Mononuclear cell (primary cell): ENCODE data around the gene PRDX4. TPM values are rescaled to one million over a fixed set of nuclear protein-coding genes. Genes with fewer than 3 reads are reported as not detected.
"Not testable (repeated sequence)": the region's sequence is repeated elsewhere in the genome, so short reads cannot be mapped to it uniquely, and the experiment has no call there.

ENCODE experiments used
- H3K27me3 ChIP-seq: 2 replicates; pipeline ENCODE4 v1.6.0; 2011; ENCODE audit warnings: low read length, control low read depth; ENCODE audit not compliant: insufficient read depth
- H3K4me1 ChIP-seq: 2 replicates; pipeline ENCODE4 v1.5.1; 2011; ENCODE audit warnings: mild to moderate bottlenecking, low read length, control low read depth; ENCODE audit not compliant: insufficient read depth
- H3K4me3 ChIP-seq: 2 replicates; pipeline ENCODE4 v1.5.1; 2011; ENCODE audit warnings: mild to moderate bottlenecking, low read length, moderate library complexity
- H3K9me3 ChIP-seq: 2 replicates; pipeline ENCODE4 v1.5.1; 2011; ENCODE audit warnings: low read depth, mild to moderate bottlenecking, control low read depth, low read length
- total RNA-seq: library from RNA; depleted of rRNA; stranded (reverse); fragments of >200 nt; gene quantifications from one replicate; pipeline ENCODE4 v1.2.3, GENCODE V29; 2012

The PRDX4 gene
- total RNA-seq, 1 donor: 14.6 TPM

- no peaks in the 10 kb centered on the region for H3K9me3 ChIP-seq
- no peaks in the 10 kb centered on the region for H3K27me3 ChIP-seq
- H3K4me3 ChIP-seq: no peak overlapping the region
- peaks cover 4% of the 10 kb centered on the region for H3K4me1 ChIP-seq
These were observed 5.6 kb upstream of the PRDX4 start for GRCh38 chrX:23661671-23662070.

- Histone ChIP-seq H3K4me3 (no peak overlapping the region), H3K9me3 (no peaks in the 10 kb centered on the region), H3K27me3 (no peaks in the 10 kb centered on the region), H3K4me1 (peaks cover 8% of the 10 kb centered on the region)
These were observed 5.1 kb upstream of the PRDX4 start for GRCh38 chrX:23662187-23662586.

GRCh38 chrX:23662853-23663252, 4.4 kb upstream of the PRDX4 start:
- peaks cover 9% of the 10 kb centered on the region for H3K4me1 ChIP-seq
- no peak overlapping the region for H3K4me3 ChIP-seq
- H3K9me3 ChIP-seq: no peaks in the 10 kb centered on the region
- no peaks in the 10 kb centered on the region for H3K27me3 ChIP-seq

GRCh38 chrX:23664496-23664895, 2.8 kb upstream of the PRDX4 start:
- H3K27me3 ChIP-seq: no peaks in the 10 kb centered on the region
- no peaks in the 10 kb centered on the region for H3K9me3 ChIP-seq
- H3K4me1 ChIP-seq: peaks cover 16% of the 10 kb centered on the region
- no peak overlapping the region for H3K4me3 ChIP-seq

GRCh38 chrX:23666282-23666681, 1.0 kb upstream of the PRDX4 start:
- Histone ChIP-seq H3K4me3 (no peak overlapping the region), H3K9me3 (no peaks in the 10 kb centered on the region), H3K27me3 (no peaks in the 10 kb centered on the region), H3K4me1 (peaks cover 16% of the 10 kb centered on the region)

- H3K4me3 ChIP-seq: peak overlapping the region; percentile 53
- H3K27me3 ChIP-seq: no peaks in the 10 kb centered on the region
- H3K9me3 ChIP-seq: no peaks in the 10 kb centered on the region
- peaks cover 16% of the 10 kb centered on the region for H3K4me1 ChIP-seq
These were observed 1.0 kb downstream of the PRDX4 start for GRCh38 chrX:23668335-23668734.

GRCh38 chrX:23670528-23670927, 3.2 kb downstream of the PRDX4 start:
- Histone ChIP-seq H3K9me3 (no peaks in the 10 kb centered on the region), H3K4me3 (no peak overlapping the region), H3K4me1 (peaks cover 16% of the 10 kb centered on the region), H3K27me3 (no peaks in the 10 kb centered on the region)

- Histone ChIP-seq H3K4me3 (no peak overlapping the region), H3K4me1 (peaks cover 4% of the 10 kb centered on the region), H3K9me3 (no peaks in the 10 kb centered on the region), H3K27me3 (no peaks in the 10 kb centered on the region)
These were observed 5.8 kb downstream of the PRDX4 start for GRCh38 chrX:23673108-23673507.

GRCh38 chrX:23676486-23676885, 9.2 kb downstream of the PRDX4 start:
- not testable (repeated sequence) for H3K27me3 ChIP-seq, H3K9me3 ChIP-seq, H3K4me3 ChIP-seq, H3K4me1 ChIP-seq

GRCh38 chrX:23692166-23692565, 24.9 kb downstream of the PRDX4 start:
- no peak overlapping the region for H3K4me3 ChIP-seq
- no peaks in the 10 kb centered on the region for H3K9me3 ChIP-seq
- no peaks in the 10 kb centered on the region for H3K27me3 ChIP-seq
- no peaks in the 10 kb centered on the region for H3K4me1 ChIP-seq

GRCh38 chrX:23694606-23695005, 27.3 kb downstream of the PRDX4 start:
- Histone ChIP-seq H3K9me3 (no peaks in the 10 kb centered on the region), H3K27me3 (no peaks in the 10 kb centered on the region), H3K4me3 (no peak overlapping the region), H3K4me1 (peaks cover 3% of the 10 kb centered on the region)

GRCh38 chrX:23699636-23700194, 32.4 kb downstream of the PRDX4 start:
- Histone ChIP-seq H3K4me3 (peak overlapping the region; percentile 13), H3K9me3 (no peaks in the 10 kb centered on the region), H3K4me1 (peaks cover 3% of the 10 kb centered on the region), H3K27me3 (no peaks in the 10 kb centered on the region)

- Histone ChIP-seq H3K4me1 (no peaks in the 10 kb centered on the region), H3K4me3 (no peak overlapping the region), H3K27me3 (no peaks in the 10 kb centered on the region), H3K9me3 (no peaks in the 10 kb centered on the region)
These were observed 37.4 kb downstream of the PRDX4 start for GRCh38 chrX:23704673-23705206.

- Histone ChIP-seq H3K9me3 (no peaks in the 10 kb centered on the region), H3K27me3 (no peaks in the 10 kb centered on the region), H3K4me1 (no peaks in the 10 kb centered on the region), H3K4me3 (no peak overlapping the region)
These were observed 37.9 kb downstream of the PRDX4 start for GRCh38 chrX:23705235-23705634.

- Histone ChIP-seq H3K9me3 (no peaks in the 10 kb centered on the region), H3K4me1 (no peaks in the 10 kb centered on the region), H3K4me3 (no peak overlapping the region), H3K27me3 (no peaks in the 10 kb centered on the region)
These were observed 52.9 kb downstream of the PRDX4 start for GRCh38 chrX:23720117-23720677.

- H3K27me3 ChIP-seq: no peaks in the 10 kb centered on the region
- H3K4me3 ChIP-seq: no peak overlapping the region
- peaks cover 13% of the 10 kb centered on the region for H3K4me1 ChIP-seq
- no peaks in the 10 kb centered on the region for H3K9me3 ChIP-seq
These were observed 58.9 kb downstream of the PRDX4 start for GRCh38 chrX:23726191-23726590.
